SHP77 (cell line): ENCODE results near the gene RASSF8.

ENCODE experiments used
- DNase-seq, 2 experiments: peaks; one replicate each; lab custom pipeline; 2025; lab: John Stamatoyannopoulos, UW

The RASSF8 gene

GRCh38 chr12:25960961-25961360, 2.5 kb downstream of the RASSF8 start:
- no peak for DNase-seq

- no peak for DNase-seq
Measured at GRCh38 chr12:25962932-25963525, 4.5 kb downstream of the RASSF8 start.

GRCh38 chr12:25965682-25966081, 7.2 kb downstream of the RASSF8 start:
- no peak for DNase-seq

- DNase-seq, result no peak
Measured at GRCh38 chr12:25970082-25970481, 11.6 kb downstream of the RASSF8 start.

GRCh38 chr12:25970916-25971653, 12.6 kb downstream of the RASSF8 start:
- DNase-seq, result no peak

- DNase-seq, result no peak
Measured at GRCh38 chr12:25971654-25972041, 13.2 kb downstream of the RASSF8 start.

GRCh38 chr12:25972783-25973182, 14.3 kb downstream of the RASSF8 start:
- no peak for DNase-seq

GRCh38 chr12:25975179-25975578, 16.7 kb downstream of the RASSF8 start:
- no peak for DNase-seq

- no peak for DNase-seq
Measured at GRCh38 chr12:25975682-25976081, 17.2 kb downstream of the RASSF8 start.

- DNase-seq, result no peak
Measured at GRCh38 chr12:25976289-25976688, 17.8 kb downstream of the RASSF8 start.

- DNase-seq, result no peak
Measured at GRCh38 chr12:25977047-25977446, 18.6 kb downstream of the RASSF8 start.

- DNase-seq, result no peak
Measured at GRCh38 chr12:25979059-25979458, 20.6 kb downstream of the RASSF8 start.

- no peak for DNase-seq
Measured at GRCh38 chr12:25979563-25979962, 21.1 kb downstream of the RASSF8 start.

- no peak for DNase-seq
Measured at GRCh38 chr12:25980035-25980434, 21.6 kb downstream of the RASSF8 start.

GRCh38 chr12:25981597-25981996, 23.1 kb downstream of the RASSF8 start:
- DNase-seq, result no peak

GRCh38 chr12:25982416-25982815, 23.9 kb downstream of the RASSF8 start:
- no peak for DNase-seq

- DNase-seq, result no peak
Measured at GRCh38 chr12:25983625-25984024, 25.1 kb downstream of the RASSF8 start.

- no peak for DNase-seq
Measured at GRCh38 chr12:25984759-25985158, 26.3 kb downstream of the RASSF8 start.

GRCh38 chr12:25985316-25986175, 27.1 kb downstream of the RASSF8 start:
- no peak for DNase-seq

- DNase-seq, result no peak
Measured at GRCh38 chr12:25986180-25986579, 27.7 kb downstream of the RASSF8 start.

GRCh38 chr12:25988505-25988904, 30.0 kb downstream of the RASSF8 start:
- DNase-seq, result no peak

- DNase-seq, result no peak
Measured at GRCh38 chr12:25990495-25990894, 32.0 kb downstream of the RASSF8 start.
